ENCODE data around the gene TUBB.
"Not testable (repeated sequence)": the region's sequence is repeated elsewhere in the genome, so short reads cannot be mapped to it uniquely, and the experiment has no call there.

TUBB gene

DNA sequence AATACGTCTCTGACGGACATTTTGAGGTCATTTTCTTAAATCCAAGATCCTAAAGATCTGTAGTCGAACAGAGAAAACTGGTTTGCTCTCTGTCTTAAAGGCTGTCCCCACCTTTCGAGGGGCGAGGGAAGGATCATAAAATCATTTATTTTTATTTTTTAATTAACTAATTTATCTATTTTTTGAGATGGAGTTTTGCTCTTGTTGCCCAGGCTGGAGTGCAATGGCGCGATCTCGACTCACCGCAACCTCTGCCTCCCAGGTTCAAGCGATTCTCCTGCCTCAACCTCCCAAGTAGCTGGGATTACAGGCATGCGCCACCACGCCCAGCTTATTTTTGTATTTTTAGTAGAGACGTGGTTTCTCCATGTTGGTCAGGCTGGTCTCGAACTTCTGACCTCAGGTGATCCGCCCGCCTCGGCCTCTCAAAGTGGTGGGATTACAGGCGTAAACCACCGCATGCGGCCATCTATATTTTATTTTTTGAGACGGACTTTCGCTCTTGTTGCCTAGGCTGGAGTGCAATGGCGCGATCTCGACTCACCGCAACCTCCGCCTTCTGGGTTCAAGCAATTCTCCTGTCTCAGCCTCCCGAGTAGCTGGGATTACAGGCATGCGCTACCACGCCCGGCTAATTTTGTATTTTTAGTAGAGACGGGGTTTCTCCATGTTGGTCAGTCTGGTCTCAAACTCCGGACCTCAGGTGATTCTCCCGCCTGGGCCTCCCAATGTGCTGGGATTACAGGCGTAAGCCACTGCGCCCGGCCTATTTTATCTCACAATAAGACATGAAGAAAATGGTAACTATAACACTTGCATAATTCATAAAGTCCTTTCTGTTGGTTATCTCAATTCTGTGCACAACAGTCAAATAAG, 2.1 kb upstream of the TUBB start:
- DNase-seq (ENCODE audit: low read depth in 2 of 2): not testable (repeated sequence)

DNA sequence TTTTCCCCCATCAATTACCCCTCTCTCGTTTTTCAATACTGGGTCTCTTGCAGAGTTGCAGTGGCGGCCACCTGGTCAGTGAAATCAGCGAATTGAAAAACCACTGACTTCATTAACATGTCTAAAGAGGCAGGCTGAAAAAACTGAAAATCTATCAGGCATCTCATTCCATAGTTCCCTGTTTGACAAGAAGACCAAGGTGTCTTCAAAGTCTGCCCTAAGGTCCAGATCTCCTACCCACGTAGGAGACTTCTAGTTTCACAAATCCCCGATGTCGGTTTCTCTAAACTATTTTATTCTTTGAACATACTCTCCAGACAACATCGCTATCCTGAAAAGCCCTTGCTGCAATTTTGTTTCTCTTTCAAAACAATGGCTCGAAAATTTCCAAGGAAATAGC, 796 bp upstream of the TUBB start:
- no peak for DNase-seq (ENCODE audit: low read depth in 2 of 2)

- no peak for DNase-seq (ENCODE audit: low read depth in 2 of 2)
These were observed 616 bp downstream of the TUBB start for GRCh38 chr6:30720738-30721197.

- DNase-seq (ENCODE audit: low read depth in 2 of 2): peak; percentile 89 to 93
These were observed 1.3 kb downstream of the TUBB start for GRCh38 chr6:30721198-30722024.

DNA sequence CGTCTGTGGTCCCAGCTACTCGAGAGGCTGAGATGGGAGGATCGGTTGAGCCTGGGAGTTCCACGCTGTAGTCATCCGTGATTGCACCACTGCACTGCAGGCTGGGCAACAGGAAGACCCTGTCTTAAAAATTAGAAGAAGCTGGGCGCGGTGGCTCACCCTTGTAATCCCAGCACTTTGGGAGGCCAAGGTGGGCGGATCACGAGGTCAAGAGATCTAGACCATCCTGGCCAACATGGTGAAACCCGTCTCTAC, 1.8 kb downstream of the TUBB start:
- not testable (repeated sequence) for DNase-seq (ENCODE audit: low read depth in 2 of 2)

- peak; percentile 72 to 87 for DNase-seq (ENCODE audit: low read depth in 2 of 2)
These were observed 2.3 kb downstream of the TUBB start for GRCh38 chr6:30722280-30723112.

DNA sequence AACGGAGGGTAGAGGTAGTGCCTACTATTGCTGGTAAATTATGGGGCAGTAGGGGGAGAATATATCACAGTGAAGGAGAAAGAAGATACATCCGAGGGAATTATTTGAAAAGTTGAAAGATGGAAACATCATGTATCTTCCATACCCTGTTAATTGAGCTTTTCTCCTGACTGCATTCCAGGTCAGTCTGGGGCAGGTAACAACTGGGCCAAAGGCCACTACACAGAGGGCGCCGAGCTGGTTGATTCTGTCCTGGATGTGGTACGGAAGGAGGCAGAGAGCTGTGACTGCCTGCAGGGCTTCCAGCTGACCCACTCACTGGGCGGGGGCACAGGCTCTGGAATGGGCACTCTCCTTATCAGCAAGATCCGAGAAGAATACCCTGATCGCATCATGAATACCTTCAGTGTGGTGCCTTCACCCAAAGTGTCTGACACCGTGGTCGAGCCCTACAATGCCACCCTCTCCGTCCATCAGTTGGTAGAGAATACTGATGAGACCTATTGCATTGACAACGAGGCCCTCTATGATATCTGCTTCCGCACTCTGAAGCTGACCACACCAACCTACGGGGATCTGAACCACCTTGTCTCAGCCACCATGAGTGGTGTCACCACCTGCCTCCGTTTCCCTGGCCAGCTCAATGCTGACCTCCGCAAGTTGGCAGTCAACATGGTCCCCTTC, 3.1 kb downstream of the TUBB start:
- not testable (repeated sequence) for DNase-seq (ENCODE audit: low read depth in 2 of 2)

DNA sequence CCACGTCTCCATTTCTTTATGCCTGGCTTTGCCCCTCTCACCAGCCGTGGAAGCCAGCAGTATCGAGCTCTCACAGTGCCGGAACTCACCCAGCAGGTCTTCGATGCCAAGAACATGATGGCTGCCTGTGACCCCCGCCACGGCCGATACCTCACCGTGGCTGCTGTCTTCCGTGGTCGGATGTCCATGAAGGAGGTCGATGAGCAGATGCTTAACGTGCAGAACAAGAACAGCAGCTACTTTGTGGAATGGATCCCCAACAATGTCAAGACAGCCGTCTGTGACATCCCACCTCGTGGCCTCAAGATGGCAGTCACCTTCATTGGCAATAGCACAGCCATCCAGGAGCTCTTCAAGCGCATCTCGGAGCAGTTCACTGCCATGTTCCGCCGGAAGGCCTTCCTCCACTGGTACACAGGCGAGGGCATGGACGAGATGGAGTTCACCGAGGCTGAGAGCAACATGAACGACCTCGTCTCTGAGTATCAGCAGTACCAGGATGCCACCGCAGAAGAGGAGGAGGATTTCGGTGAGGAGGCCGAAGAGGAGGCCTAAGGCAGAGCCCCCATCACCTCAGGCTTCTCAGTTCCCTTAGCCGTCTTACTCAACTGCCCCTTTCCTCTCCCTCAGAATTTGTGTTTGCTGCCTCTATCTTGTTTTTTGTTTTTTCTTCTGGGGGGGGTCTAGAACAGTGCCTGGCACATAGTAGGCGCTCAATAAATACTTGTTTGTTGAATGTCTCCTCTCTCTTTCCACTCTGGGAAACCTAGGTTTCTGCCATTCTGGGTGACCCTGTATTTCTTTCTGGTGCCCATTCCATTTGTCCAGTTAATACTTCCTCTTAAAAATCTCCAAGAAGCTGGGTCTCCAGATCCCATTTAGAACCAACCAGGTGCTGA, 3.9 kb downstream of the TUBB start:
- not testable (repeated sequence) for DNase-seq (ENCODE audit: low read depth in 2 of 2)

- DNase-seq (ENCODE audit: low read depth in 2 of 2): no peak
These were observed 4.9 kb downstream of the TUBB start for GRCh38 chr6:30724906-30725667.

- DNase-seq (ENCODE audit: low read depth in 2 of 2): no peak
These were observed 5.8 kb downstream of the TUBB start for GRCh38 chr6:30725713-30726505.

DNA sequence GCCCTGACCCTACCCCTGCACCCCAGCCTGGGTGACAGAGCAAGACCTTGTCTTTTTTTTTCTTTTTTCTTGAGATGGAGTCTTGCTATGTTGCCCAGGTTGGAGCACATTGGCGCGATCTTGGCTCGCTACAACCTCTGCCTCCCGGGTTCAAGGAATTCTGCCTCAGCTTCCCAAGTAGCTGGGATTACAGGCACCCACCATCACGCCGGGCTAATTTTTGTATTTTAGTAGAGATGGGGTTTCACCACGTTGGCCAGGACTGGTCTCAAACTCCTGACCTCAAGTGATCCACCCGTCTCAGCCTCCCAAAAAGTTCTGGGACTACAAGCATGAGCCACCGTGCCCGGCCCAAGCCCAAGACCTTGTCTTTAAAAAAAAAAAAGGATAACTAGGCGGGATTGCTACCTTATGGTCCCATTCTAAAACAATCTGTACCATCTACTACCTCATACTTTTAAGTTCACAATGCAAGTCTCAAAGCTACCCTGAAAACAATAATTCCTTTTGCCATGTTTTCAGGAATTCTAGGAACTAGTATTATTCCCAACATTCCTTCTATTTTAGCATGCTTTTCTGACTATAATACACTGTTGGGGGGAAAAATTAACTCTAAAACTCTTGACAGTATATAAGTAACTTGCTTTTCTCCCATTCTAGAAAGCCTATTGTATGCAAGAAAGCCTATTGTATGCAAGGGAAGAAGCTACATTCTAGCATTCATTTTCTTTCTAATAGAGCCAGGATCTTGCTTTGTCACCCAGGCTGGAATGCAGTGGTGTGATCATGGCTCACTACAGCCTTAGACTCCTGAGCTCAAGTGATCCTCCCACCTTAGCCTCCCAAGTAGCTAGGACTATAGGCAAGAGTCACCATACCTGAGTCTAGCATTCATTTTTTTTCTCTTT, 6.6 kb downstream of the TUBB start:
- no peak for DNase-seq (ENCODE audit: low read depth in 2 of 2)

- no peak for DNase-seq (ENCODE audit: low read depth in 2 of 2)
These were observed 7.9 kb downstream of the TUBB start for GRCh38 chr6:30727920-30728553.

DNA sequence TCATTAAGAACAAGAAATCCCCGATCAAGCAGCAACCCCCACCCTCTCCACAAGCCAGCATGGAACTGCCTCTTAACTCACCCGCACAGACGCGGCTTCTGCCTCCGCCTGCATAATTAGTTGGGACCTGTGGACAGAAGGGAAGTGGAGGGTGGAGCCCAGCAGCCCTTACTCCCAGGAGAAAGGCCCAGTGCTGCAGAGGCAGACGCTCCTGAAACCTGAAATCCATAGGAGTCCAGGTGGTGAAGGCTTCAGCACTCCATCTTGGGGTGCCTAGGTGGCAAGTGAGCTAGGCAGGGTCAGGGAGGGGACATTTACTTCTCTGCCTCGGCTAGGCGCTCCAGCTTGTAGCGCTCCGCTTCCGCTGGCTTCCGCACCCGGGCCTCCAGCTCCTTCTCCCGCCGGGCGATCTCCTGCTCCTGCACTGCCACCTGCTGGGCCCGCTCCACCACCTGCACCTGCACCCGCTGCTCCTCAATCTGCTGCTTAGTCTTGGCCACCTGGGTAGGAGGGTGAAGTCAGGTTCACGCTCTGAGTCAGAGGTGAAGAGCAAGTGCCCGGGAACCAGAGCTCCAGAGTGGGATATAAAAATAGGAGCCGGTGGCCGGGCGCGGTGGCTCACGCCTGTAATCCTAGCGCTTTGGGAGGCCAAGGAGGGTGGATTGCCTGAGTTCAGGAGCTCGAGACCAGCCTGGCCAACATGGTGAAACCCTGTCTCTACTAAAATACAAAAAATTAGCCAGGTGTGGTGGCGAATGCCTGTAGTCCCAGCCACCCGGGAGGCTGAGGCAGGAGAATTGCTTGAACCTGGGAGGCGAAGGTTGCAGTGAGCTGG, 10.7 kb downstream of the TUBB start:
- DNase-seq (ENCODE audit: low read depth in 2 of 2): peak; percentile 56 to 60

- DNase-seq (ENCODE audit: low read depth in 2 of 2): no peak
These were observed 12.2 kb downstream of the TUBB start for GRCh38 chr6:30732237-30732943.

DNA sequence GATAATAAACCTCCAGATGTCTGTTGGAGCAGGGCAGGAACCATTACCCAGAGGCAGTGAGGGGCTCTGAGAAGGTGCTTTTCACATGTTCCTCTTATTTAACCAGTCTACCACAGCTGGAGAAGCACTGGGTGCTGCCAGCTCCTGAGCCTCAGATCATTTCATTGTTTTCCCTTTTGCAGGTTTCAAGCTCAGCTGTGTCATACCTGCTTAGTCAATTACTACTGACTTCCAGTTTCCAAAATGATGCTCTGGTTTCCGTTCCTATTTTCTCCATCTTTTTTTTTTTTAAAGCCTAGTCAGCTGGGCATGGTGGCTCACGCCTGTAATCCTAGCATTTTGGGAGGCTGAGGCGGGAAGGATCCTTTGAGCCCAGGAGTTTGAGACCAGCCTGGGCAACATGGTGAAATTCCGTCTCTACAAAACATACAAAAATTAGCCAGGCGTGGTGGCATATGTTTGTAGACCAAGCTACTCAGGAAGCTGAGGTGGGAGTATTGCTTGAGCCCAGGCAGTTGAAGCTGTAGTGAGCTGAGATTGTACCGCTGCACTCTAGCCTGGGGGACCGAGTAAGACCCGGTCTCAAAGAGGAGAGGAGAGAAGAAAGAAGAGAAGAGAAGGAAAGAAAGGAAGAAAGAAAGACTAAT, 15.6 kb downstream of the TUBB start:
- DNase-seq (ENCODE audit: low read depth in 2 of 2): no peak

Data from stimulated activated CD8-positive, alpha-beta memory T cell treated with anti-CD3 and anti-CD28 coated beads, Interleukin-7, amount 100 ng/mL, for 1 hour (primary cell).